NCI-H2029 (cell line): ENCODE results near the gene TTC33.
"Not testable (repeated sequence)": the region's sequence is repeated elsewhere in the genome, so short reads cannot be mapped to it uniquely, and the experiment has no call there.

Experiments used
- DNase-seq: peaks from one replicate; lab custom pipeline; 2025; lab: John Stamatoyannopoulos, UW

The TTC33 gene

GRCh38 chr5:40652441-40653220 lies 103.1 kb downstream of the TTC33 start:
- no peak for DNase-seq

DNA sequence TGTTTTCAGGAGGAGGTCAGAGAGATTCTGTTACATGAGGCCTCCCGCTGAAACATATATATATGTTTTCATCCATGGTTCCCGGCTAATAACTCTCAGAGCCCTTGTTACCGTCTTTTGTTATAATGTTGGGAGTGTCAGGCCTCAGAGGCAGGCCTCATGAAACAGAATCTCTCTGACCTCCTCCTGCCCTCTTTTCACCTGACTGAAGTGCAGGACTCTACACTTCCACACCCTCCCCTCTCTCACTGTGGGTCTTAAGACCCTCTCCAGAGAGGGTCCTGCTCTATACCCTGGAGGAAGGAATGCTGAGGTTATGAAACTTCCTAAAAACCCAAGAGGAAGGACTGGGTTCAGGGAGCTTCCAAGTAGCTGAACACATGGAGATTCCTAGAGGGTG lies 104.6 kb downstream of the TTC33 start:
- no peak for DNase-seq

DNA sequence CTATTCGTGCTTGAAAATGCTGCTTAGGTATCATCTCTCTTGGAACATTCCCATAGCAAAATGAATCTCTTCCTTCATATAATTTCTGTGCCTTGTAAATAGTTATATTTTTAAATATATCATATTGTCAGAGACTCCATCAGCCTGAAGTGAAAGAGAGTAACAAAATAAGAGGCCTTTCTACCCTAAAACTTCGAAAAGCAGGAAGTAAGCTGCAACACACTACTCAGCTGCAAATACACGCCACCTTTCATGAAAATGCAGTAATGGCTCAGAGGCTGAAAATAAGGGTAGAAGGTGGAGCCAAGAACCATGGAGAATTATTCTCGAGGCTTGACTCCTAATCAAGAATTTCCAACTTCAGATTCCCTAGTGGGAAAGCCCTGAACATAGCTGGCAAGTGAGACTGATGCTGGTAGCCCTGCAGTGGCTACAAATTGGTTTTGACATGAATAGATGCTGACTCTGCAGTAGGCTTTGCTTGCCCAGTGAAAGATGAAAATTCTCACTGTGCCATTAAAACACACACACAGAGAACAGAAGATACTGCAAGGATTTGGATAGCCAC lies 106.2 kb downstream of the TTC33 start:
- DNase-seq: no peak

GRCh38 chr5:40648150-40648549 lies 107.6 kb downstream of the TTC33 start:
- no peak for DNase-seq

GRCh38 chr5:40646266-40646665 lies 109.5 kb downstream of the TTC33 start:
- no peak for DNase-seq

- DNase-seq: not testable (repeated sequence)
Measured at GRCh38 chr5:40639531-40639930, 116.2 kb downstream of the TTC33 start.

GRCh38 chr5:40634593-40634992 lies 121.2 kb downstream of the TTC33 start:
- no peak for DNase-seq

GRCh38 chr5:40634154-40634553 lies 121.6 kb downstream of the TTC33 start:
- no peak for DNase-seq

GRCh38 chr5:40631236-40631635 lies 124.5 kb downstream of the TTC33 start:
- DNase-seq: no peak

DNA sequence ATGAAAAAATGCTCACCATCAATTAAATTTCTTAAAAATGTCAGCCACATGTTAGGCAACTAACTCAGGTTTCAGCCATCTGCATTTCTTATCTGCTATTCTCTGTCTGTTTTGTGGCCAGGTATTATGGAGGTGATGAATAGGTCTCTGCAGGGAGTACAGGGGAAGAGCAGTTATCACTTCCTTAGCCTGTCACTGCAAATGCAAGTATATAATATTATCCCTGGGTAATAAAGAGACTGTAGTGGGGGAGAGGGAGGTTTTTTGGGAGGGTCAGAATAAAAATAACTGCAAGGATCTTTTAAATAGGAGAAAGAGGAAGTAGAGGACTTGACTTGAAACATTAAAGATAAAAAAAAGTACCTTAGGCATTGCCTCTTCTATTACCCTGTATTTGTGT lies 125.6 kb downstream of the TTC33 start:
- no peak for DNase-seq

- no peak for DNase-seq
Measured at GRCh38 chr5:40628407-40628806, 127.4 kb downstream of the TTC33 start.

- no peak for DNase-seq
Measured at GRCh38 chr5:40627706-40628105, 128.1 kb downstream of the TTC33 start.

- DNase-seq: no peak
Measured at GRCh38 chr5:40626801-40627200, 129.0 kb downstream of the TTC33 start.

DNA sequence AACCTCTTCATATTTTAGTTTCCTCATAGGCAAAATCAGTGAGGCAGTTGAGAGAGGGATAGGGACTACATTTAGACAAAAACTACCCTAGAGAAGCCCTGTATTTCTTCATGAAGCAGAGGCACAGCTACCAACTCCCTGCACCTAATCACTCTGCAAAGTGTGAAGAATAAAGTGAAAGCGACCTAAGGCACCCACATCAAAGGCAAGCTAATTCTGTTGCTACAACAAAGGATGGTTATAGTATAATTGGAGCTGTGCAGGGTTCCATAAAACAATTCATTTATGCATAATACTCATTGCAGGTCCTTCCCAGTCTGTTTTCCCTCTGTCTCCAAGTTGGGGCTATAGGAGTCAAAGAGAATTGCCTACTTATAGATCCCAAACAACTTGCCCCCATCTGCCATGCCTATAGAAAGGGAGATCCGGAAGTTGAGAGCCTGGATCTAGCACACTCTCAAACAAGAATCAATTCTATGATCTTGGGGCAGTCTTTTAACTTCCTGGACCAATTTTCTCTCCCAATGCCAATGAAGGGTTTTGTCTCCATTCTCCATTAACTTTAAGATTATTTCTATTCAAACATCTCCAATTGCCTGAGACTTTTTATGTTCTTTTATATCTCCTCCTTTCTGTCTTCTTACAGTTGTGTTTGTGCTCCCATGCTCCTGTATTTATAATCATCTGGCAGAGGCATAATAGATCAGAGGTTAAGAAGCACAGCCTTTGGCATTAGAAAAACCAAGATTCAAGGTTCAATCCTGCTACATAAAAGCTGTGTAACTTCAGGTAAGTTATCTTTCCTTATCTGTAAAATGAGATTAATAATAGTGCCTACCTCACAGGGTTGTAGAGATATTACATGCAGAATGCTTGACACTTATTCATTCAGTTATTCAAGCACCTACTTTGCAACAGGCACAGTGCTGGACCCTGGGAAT lies 132.0 kb downstream of the TTC33 start:
- no peak for DNase-seq

- DNase-seq: no peak
Measured at GRCh38 chr5:40622463-40623252, 133.1 kb downstream of the TTC33 start.

- DNase-seq: no peak
Measured at GRCh38 chr5:40619421-40619820, 136.3 kb downstream of the TTC33 start.

DNA sequence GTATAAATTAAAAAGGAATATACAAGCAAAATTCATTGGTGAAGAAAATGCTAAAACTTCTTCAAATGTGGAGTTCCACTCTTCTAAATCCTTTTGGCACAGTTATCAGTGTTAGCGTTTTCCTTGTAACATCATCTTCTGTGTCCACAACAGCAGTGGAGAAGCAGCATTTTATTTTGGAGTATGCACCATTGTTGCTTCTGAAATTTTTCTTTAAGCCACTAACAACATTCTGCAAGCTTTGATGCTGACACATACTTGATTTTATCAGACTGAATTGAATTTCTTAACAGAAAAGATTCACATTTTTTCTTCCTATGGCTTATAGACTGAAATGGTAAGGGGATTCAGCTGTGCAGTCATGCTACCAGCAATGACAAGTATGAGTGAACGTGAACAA lies 136.8 kb downstream of the TTC33 start:
- DNase-seq: no peak

- no peak for DNase-seq
Measured at GRCh38 chr5:40616781-40617180, 139.0 kb downstream of the TTC33 start.

DNA sequence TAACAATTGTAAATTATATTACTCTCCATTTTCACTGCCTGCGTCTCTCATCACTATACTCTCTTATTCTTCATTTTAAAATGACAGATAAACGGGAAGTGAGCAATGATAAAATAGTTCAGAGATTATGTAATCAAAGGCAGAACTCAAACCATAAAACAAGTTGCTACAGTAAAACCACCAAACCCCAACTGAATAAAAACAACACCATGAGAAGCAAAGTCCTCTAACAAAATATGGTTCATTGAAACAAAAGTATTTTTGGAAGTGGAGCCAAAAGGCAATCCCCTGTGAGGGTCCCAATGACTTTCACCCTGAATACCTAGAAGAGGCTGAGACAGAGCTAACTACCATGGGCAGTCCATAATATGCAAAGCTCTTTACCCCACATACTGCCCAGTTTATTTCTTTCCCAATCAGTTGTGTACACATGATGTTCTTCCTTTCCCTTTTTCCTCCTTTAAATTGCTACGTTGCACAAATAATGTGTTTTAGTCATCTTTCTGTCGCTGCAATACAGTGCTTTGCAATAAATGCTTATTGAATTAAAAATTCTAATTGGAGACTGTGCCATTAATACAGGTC lies 140.1 kb downstream of the TTC33 start:
- DNase-seq: no peak

GRCh38 chr5:40614923-40615585 lies 140.7 kb downstream of the TTC33 start:
- no peak for DNase-seq

GRCh38 chr5:40614466-40614865 lies 141.3 kb downstream of the TTC33 start:
- DNase-seq: no peak
